Tongue (tissue), 2 donors: ENCODE results near the gene SPRR1A. TPM values are rescaled to one million over a fixed set of nuclear protein-coding genes. Genes with fewer than 3 reads are reported as not detected.

Experiments used
- DNase-seq: peaks from one replicate; pipeline ENCODE4 v3.0.0-alpha.2; 2015
- total RNA-seq: library from RNA; depleted of rRNA; stranded (reverse); fragments of >200 nt; gene quantifications from one replicate; pipeline ENCODE4 v1.2.3, GENCODE V29; 2014

Gene SPRR1A
- not detected for total RNA-seq

- no peak for DNase-seq
Measured at GRCh38 chr1:152983743-152984142, at the start of gene SPRR1A. TSS of gene SPRR1A (plus strand) at chr1:152984081. CDS start at chr1:152985231, 1,150 bp downstream.

GRCh38 chr1:152940614-152941013 is 43.3 kb upstream of the SPRR1A start:
- DNase-seq: no peak

GRCh38 chr1:152941037-152941711 is 42.7 kb upstream of the SPRR1A start:
- no peak for DNase-seq

GRCh38 chr1:152942161-152942560 is 41.7 kb upstream of the SPRR1A start:
- DNase-seq: no peak

DNA sequence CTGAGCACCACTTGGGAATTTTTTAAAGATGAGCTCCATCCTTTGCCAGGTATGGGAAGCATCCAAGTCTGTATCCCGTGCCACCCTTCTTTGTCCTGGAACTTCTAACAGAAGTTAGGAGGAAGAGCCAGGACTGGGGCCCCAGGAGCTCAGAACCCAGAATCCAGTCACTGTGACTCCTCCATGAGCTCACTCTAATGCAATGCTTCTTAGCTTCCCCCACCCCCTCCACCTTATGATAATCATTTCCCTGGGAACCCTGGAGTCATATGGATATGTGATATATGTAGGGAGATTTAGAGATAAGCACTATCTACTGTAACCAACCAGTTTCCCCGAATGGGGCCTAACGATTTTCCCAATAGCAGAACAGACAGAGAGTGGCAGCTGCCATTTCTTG is 37.6 kb upstream of the SPRR1A start:
- no peak for DNase-seq

- no peak for DNase-seq
Measured at GRCh38 chr1:152946651-152947256, 37.1 kb upstream of the SPRR1A start, which contains the start of gene SPRR5. TSS of gene SPRR5 (plus strand) at chr1:152947206. CDS start at chr1:152948555, 1,349 bp downstream.

- DNase-seq: no peak
Measured at GRCh38 chr1:152951711-152952110, 32.2 kb upstream of the SPRR1A start.

- peak; percentile 13 for DNase-seq
Measured at GRCh38 chr1:152953761-152954160, 30.1 kb upstream of the SPRR1A start.

DNA sequence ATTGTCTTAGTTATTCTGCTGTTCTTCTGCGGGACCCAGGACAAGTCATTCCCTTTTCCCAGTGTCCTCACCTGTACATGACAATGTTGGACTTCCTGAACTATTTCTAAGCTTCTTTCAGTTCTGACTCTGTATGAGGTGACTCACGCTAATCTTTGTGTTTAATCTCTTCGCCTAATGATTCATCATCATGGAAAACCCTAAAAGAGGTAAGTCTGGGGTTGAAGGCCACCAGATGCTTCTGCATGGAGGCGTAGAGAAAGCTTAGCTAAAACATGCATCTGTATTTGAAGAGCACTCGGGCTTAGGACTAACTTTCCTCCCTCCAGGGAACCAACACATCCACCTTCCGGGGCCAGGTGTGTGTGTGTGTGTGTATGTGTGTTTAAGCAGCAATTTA is 29.4 kb upstream of the SPRR1A start:
- DNase-seq: no peak

- no peak for DNase-seq
Measured at GRCh38 chr1:152957561-152957960, 26.3 kb upstream of the SPRR1A start.

DNA sequence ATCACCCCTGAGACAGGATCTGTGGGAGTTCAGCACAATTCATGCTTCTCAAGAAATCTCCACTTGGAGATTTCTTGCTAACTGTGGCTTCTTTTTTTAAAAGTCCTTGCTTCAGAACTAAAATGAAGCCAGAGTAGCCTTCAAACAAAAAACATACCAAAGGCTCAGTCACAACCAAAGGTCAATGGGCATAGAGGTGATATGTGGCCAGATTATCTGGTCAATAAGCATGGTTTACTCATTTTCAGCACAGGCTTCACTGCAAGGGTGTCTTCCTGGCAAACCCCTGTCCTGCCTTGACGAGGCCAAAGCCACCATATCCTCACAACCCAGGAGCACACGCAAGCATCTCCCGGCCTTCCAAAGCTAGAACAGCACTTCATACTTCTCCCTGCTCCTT is 24.6 kb upstream of the SPRR1A start:
- no peak for DNase-seq

DNA sequence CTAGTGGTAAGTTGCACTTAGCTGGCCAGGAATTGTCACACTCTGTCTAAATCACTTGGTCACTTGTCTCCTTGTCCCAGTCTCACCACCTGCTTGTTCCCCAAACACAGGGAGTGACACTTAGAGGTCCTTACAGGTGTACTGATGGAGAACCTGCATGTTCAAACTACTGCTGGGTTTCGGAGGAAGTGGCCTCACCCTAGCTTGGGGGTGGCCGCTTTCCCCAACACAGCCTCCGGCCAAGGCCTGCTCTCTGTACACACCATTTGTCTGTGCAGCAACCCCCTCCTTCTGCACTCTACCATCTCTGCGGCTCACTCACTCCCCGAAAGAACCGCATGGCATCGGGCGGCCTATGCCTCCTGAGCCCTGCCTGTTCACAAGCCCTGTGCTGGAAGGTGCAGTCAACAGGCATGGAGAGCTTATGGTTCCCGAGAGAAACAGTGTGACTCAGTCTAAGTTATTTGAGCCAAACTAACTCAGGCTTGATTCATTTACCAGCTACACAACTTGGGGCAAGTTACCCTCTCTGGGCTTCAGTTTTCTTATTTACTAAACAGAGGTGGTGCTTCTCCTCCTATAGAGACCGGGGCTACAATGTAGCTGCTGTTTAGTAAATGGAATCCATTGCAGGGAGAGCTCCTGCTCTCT is 24.0 kb upstream of the SPRR1A start:
- no peak for DNase-seq

DNA sequence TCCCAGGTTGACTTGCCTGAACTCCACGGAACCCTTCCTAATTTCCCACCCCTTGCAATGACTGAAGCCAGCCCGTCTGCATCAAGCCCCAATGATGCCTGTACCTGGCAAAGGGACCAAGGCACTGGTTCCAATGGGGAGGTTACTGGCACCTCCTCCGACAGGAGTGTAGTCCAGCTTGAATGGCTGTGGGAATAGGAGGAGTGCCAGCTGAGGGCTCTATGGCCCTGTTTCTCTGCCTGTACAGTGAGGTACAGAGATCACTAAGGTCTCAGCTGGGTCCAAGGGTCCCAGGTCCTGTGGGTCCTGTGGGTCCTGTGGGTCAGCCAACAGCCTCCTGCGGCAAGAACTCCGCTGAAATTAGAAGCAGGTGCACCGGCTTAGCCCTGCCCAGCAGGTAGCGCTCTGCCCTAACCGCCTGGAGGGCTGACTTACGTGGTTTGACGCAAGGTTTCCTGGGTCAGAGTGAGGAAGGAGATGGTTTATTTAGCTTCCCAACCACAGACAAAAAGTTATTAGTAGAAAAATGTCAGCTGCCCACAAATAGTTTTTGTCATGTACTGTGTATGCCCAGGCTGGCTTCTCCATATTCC is 23.3 kb upstream of the SPRR1A start:
- no peak for DNase-seq

GRCh38 chr1:152961226-152961891 is 22.5 kb upstream of the SPRR1A start:
- no peak for DNase-seq

- DNase-seq: no peak
Measured at GRCh38 chr1:152962876-152963415, 20.9 kb upstream of the SPRR1A start.

DNA sequence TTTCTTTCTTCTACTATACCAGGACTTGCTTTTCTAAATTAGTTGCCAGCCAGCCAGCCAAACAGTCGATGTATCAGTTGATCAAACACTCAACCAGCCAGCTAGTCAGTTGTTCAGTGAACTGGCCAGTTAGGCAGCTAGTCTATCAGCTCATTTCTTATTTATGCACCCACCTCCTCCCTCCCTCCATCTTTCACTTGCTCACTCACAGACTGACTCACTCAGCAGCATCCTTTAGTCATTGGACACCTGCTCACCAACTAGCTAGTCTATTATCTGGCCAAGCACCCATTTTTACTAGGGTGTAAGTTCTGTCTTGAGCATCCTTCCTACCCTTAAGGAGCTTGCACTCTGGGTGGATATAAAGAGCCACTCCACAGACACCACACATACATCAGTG is 19.3 kb upstream of the SPRR1A start:
- DNase-seq: no peak

DNA sequence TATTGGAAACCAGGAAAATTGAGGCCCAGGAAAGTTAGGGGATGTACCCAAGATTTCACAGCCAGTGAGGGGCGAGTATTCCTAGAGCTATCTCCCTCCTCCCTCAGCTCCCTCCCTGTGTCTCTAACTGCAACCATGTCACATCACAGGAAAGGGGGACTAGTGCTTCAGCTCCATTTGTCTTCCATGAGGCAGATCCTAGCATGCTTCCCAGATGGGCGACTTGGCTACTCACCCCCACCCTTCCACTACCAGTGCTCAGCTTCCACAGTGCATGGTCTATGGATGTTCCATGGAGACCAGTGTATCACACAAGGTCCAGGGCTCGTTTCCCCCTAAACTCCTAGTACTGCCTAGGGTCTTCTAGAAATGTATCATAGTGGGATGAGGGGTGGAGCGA is 18.0 kb upstream of the SPRR1A start:
- no peak for DNase-seq

DNA sequence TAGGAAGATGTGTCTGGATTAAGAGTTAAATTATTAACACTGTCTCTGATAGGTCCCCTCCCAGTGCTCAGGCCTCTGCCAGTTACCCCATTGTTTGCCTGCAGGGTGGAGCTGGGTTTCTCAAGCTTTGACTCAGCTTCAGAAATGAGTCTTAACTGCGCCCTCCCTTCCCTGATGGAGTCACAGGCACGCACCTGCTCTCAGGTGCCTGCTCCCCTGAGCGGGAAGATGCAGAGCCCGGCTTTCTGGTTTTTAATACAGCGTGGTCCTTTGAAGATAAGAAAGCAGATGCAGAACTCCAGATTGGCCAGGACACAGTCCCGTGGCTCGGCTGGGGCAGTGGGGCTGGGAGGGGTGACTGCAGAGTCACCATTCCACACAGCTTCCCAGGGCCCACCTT is 16.7 kb upstream of the SPRR1A start:
- DNase-seq: peak; percentile 47

GRCh38 chr1:152968248-152968647 is 15.6 kb upstream of the SPRR1A start:
- no peak for DNase-seq

GRCh38 chr1:152969036-152969435 is 14.8 kb upstream of the SPRR1A start:
- no peak for DNase-seq

- DNase-seq: no peak
Measured at GRCh38 chr1:152970495-152970894, 13.4 kb upstream of the SPRR1A start, which contains the start of gene SPRR4. TSS of gene SPRR4 (plus strand) at chr1:152970648. CDS start at chr1:152971891, 1,243 bp downstream.

GRCh38 chr1:152972196-152972886 is 11.5 kb upstream of the SPRR1A start:
- no peak for DNase-seq
